Stomach (tissue), 4 donors: Measurements from ENCODE around the gene SNAP91.

ENCODE experiments used
- EP300 ChIP-seq: sonication (generic); formaldehyde crosslinking; IDR thresholded peaks from one replicate; pipeline ENCODE4 v1.6.1; 2017; ENCODE audit warnings: antibody characterized with exemption
- POLR2A ChIP-seq, 4 donors: fragments of 450-650 bp; IDR thresholded peaks; one replicate each; pipeline ENCODE4 v1.6.1; 2016; ENCODE audit warnings: antibody characterized with exemption in 4 of 4, control low read depth in 2 of 4, mild to moderate bottlenecking in 1 of 4, moderate library complexity in 1 of 4
- POLR2AphosphoS5 ChIP-seq, 3 donors: sonication (generic); formaldehyde crosslinking; IDR thresholded peaks; one replicate each; pipeline ENCODE4 v1.6.1; 2016; ENCODE audit warnings: antibody characterized with exemption in 3 of 3
- TF ChIP-seq, protein P1 (sequence below), 7 experiments: fragments of 450-650 bp in 4 of 7; fragments of 200-600 bp in 3 of 7; sonication (generic) in 3 of 7; IDR thresholded peaks; one replicate each; pipeline ENCODE4 v1.5.1; 2016 to 2019; ENCODE audit warnings: antibody characterized with exemption in 7 of 7, control low read depth in 2 of 7, mild to moderate bottlenecking in 1 of 7

- TF ChIP-seq, protein P1, sequence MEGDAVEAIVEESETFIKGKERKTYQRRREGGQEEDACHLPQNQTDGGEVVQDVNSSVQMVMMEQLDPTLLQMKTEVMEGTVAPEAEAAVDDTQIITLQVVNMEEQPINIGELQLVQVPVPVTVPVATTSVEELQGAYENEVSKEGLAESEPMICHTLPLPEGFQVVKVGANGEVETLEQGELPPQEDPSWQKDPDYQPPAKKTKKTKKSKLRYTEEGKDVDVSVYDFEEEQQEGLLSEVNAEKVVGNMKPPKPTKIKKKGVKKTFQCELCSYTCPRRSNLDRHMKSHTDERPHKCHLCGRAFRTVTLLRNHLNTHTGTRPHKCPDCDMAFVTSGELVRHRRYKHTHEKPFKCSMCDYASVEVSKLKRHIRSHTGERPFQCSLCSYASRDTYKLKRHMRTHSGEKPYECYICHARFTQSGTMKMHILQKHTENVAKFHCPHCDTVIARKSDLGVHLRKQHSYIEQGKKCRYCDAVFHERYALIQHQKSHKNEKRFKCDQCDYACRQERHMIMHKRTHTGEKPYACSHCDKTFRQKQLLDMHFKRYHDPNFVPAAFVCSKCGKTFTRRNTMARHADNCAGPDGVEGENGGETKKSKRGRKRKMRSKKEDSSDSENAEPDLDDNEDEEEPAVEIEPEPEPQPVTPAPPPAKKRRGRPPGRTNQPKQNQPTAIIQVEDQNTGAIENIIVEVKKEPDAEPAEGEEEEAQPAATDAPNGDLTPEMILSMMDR (IDR thresholded peaks at IDR 0.05), result no peak
- TF ChIP-seq POLR2A (IDR thresholded peaks at IDR 0.05), result no peak
- TF ChIP-seq POLR2AphosphoS5 (IDR thresholded peaks at IDR 0.05), result no peak
- TF ChIP-seq EP300, result no peak
Observed at GRCh38 chr6:83696674-83697073, 12.2 kb downstream of the SNAP91 start.
